Neural crest cell (in vitro differentiated cells): ENCODE data around the gene ARIH1. TPM values are rescaled to one million over a fixed set of nuclear protein-coding genes. Genes with fewer than 3 reads are reported as not detected.

Source experiments
- DNase-seq: peaks from one replicate; pipeline ENCODE4 v3.0.0; 2021; ENCODE audit warnings: low read depth, mixed read lengths, low spot score
- H3K27ac Mint-ChIP-seq: one replicate; pipeline ENCODE4 v1.8.0; 2021; ENCODE audit warnings: mild to moderate bottlenecking, mixed read lengths; ENCODE audit not compliant: unreplicated experiment
- H3K27me3 Mint-ChIP-seq: 2 replicates; pipeline ENCODE4 v1.8.0; 2021; ENCODE audit warnings: low read depth, mild to moderate bottlenecking, mixed read lengths
- H3K36me3 Mint-ChIP-seq: 2 replicates; pipeline ENCODE4 v1.8.0; 2021; ENCODE audit warnings: low read depth, mild to moderate bottlenecking, mixed read lengths
- H3K4me1 Mint-ChIP-seq: 2 replicates; pipeline ENCODE4 v1.8.0; 2021; ENCODE audit warnings: mixed read lengths
- H3K4me3 Mint-ChIP-seq: one replicate; pipeline ENCODE4 v1.8.0; 2021; ENCODE audit warnings: mild to moderate bottlenecking, mixed read lengths
- H3K9me3 Mint-ChIP-seq: 2 replicates; pipeline ENCODE4 v1.8.0; 2021; ENCODE audit warnings: mixed read lengths
- CTCF ChIP-seq: fragments of 200-600 bp; sonication (generic); conservative IDR thresholded peaks from 2 replicates; pipeline ENCODE4 v1.5.0; 2021; ENCODE audit warnings: antibody characterized with exemption, mild to moderate bottlenecking
- total RNA-seq: library from RNA; stranded (reverse); gene quantifications from 2 replicates; pipeline ENCODE4 v1.2.1, GENCODE V29; 2021

Gene ARIH1
- total RNA-seq, 1 donor from 2014 or later: 146 TPM

GRCh38 chr15:72540606-72541237, 66.6 kb downstream of the ARIH1 start:
- H3K27ac Mint-ChIP-seq: no peak overlapping the region
- no peaks in the 10 kb centered on the region for H3K4me1 Mint-ChIP-seq
- no peak for DNase-seq
- H3K4me3 Mint-ChIP-seq: no peak overlapping the region
- H3K36me3 Mint-ChIP-seq: peaks cover 31% of the 10 kb centered on the region
- peaks cover 14% of the 10 kb centered on the region for H3K9me3 Mint-ChIP-seq
- no peaks in the 10 kb centered on the region for H3K27me3 Mint-ChIP-seq
- TF ChIP-seq CTCF: no peak

DNA sequence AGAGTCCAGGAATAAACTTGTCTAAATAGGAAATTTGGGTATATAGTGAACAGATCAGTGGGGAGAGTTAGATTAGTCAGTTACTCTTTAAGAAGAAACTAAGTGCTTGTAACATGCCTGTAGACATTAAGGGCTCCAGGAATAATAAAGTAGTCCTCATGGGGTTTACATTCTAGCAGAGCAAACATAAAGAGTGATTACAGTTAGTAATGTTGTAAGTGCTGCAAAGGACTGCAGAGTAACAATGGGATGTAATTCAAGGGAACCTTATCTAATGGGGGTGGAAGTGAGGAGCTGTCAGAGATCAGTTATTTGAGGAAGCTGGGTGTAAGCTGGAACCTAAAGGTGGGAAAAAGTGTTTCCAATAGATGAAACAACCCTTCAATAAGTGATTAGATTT, 67.5 kb downstream of the ARIH1 start:
- Mint-ChIP-seq H3K27me3 (no peaks in the 10 kb centered on the region), H3K4me1 (no peaks in the 10 kb centered on the region), H3K4me3 (no peak overlapping the region), H3K27ac (no peak overlapping the region), H3K36me3 (peaks cover 31% of the 10 kb centered on the region), H3K9me3 (peaks cover 14% of the 10 kb centered on the region)
- no peak for DNase-seq
- TF ChIP-seq CTCF: no peak

DNA sequence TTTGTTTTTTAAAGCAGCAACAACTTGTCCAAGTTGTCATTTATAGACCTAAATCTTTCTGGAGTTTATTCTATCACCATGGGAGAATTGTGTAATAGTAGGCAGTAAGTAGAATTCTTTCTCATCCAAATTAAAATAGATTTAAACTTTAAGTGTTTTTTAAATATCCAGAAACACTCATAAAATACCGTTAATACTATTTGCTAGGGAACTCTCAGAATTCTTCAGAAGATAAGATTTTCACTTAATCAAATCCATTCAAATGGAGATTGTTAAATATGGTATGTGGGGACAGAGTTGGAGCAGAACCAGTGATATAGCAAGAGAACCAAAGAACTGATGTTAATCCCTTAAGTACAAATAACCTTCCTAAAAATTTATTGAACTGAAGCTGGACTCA, 71.0 kb downstream of the ARIH1 start:
- H3K4me1 Mint-ChIP-seq: no peaks in the 10 kb centered on the region
- no peak for TF ChIP-seq CTCF
- peaks cover 9% of the 10 kb centered on the region for H3K9me3 Mint-ChIP-seq
- no peak overlapping the region for H3K4me3 Mint-ChIP-seq
- DNase-seq: no peak
- no peaks in the 10 kb centered on the region for H3K27me3 Mint-ChIP-seq
- H3K27ac Mint-ChIP-seq: no peak overlapping the region
- H3K36me3 Mint-ChIP-seq: peaks cover 19% of the 10 kb centered on the region

DNA sequence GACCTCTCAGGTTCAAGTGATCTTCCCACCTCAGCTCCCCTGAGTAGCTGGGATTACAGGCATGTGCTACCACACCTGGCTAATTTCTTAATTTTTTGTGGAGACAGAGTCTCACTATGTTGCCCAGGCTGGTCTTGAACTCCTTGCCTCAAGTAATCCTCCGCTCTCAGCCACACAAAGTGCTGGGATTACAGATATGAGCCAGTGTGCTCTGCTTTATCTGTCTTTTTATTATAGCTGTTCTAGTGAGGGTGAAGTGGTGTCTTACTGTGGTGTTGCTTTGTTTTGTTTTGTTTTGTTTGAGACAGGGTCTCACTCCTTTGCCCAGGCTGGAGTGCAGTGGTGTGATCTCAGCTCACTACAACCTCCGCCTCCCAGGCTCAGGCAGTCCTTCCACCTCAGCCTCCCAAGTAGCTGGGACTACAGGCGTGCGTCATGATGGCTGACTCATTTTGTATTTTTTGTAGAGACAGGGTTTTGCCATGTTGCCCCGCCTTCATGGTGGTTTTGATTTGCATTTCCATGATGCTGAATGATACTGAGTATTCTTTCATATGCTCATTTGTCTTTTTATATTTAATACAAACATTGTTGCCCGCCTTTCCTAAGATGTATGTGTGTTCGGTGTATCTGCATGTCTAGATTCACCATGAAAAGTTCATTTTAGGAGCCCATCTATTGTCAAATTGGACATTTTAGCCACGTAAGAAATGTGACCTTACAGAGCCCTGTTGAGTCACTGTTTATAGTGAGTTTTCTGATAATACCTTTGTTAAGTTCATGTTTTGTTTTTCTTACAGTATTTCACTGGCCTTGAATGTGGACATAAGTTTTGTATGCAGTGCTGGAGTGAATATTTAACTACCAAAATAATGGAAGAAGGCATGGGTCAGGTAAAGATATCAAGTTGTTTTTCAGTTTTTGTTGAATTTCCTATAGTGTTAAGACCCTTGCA, 80.6 kb downstream of the ARIH1 start:
- no peak overlapping the region for H3K27ac Mint-ChIP-seq
- no peaks in the 10 kb centered on the region for H3K4me1 Mint-ChIP-seq
- no peaks in the 10 kb centered on the region for H3K27me3 Mint-ChIP-seq

GRCh38 chr15:72559781-72560180, 85.7 kb downstream of the ARIH1 start:
- no peak for DNase-seq
- TF ChIP-seq CTCF: no peak
- no peak overlapping the region for H3K4me3 Mint-ChIP-seq
- no peaks in the 10 kb centered on the region for H3K9me3 Mint-ChIP-seq
- H3K36me3 Mint-ChIP-seq: peaks cover 20% of the 10 kb centered on the region
- no peaks in the 10 kb centered on the region for H3K4me1 Mint-ChIP-seq
- no peak overlapping the region for H3K27ac Mint-ChIP-seq
- no peaks in the 10 kb centered on the region for H3K27me3 Mint-ChIP-seq

More for the DNA sequence above, 80.6 kb downstream of the ARIH1 start:
- no peak for DNase-seq
- Mint-ChIP-seq H3K36me3 (peaks cover 13% of the 10 kb centered on the region), H3K4me3 (no peak overlapping the region), H3K9me3 (no peaks in the 10 kb centered on the region)
- TF ChIP-seq CTCF: no peak
